Aorta (tissue), 5 donors: Measurements from ENCODE around the gene NUP133. TPM values are rescaled to one million over a fixed set of nuclear protein-coding genes. Genes with fewer than 3 reads are reported as not detected.

Experiments
- ATAC-seq: fragments of 200-7000 bp; cut with Tn5 transposase; one replicate; pipeline ENCODE4 v1.9.1; 2022; ENCODE audit warnings: moderate library complexity; ENCODE audit not compliant: low FRiP score
- DNase-seq, 2 donors: peaks; one replicate each; pipeline ENCODE4 v3.0.0-alpha.2; 2020
- H3K27ac ChIP-seq, 2 donors: one replicate each; pipeline ENCODE4 v1.5.1; 2013; ENCODE audit warnings: low read length in 2 of 2, mild to moderate bottlenecking in 2 of 2, moderate library complexity in 2 of 2, control low read depth in 1 of 2, inconsistent platforms in 1 of 2, low read depth in 1 of 2
- H3K27me3 ChIP-seq, 2 donors: one replicate each; pipeline ENCODE4 v1.6.1; 2013; ENCODE audit warnings: control low read depth in 1 of 2, low read length in 1 of 2, mild to moderate bottlenecking in 1 of 2, moderate library complexity in 1 of 2; ENCODE audit not compliant: insufficient read depth in 2 of 2, control insufficient read depth in 1 of 2
- H3K36me3 ChIP-seq, 2 donors: one replicate each; pipeline ENCODE4 v1.6.1; 2013; ENCODE audit warnings: control low read depth in 1 of 2, low read length in 1 of 2, mild to moderate bottlenecking in 1 of 2; ENCODE audit not compliant: insufficient read depth in 2 of 2, control insufficient read depth in 1 of 2
- H3K4me1 ChIP-seq, 2 donors: one replicate each; pipeline ENCODE4 v1.6.1; 2013; ENCODE audit warnings: low read length in 2 of 2, control low read depth in 1 of 2, mild to moderate bottlenecking in 1 of 2, moderate library complexity in 1 of 2; ENCODE audit not compliant: insufficient read depth in 2 of 2, control insufficient read depth in 1 of 2
- H3K4me3 ChIP-seq, 2 donors: one replicate each; pipeline ENCODE4 v1.5.1; 2013; ENCODE audit warnings: low read length in 2 of 2, control low read depth in 1 of 2, mild to moderate bottlenecking in 1 of 2
- H3K9me3 ChIP-seq: one replicate; pipeline ENCODE4 v1.6.1; 2013; ENCODE audit warnings: mild to moderate bottlenecking, low read length; ENCODE audit not compliant: control insufficient read depth
- WGBS, 2 donors: extraction: QIAGEN DNeasy Blood & Tissue Kit; methylation state at CpG; one replicate each; pipeline ENCODE4 v1.1.7; 2013; 5-methylcytosine and 5-hydroxymethylcytosine counted together
- intact Hi-C, 2 donors: fragments of 100-400 bp; cut with DNase I; formaldehyde crosslinking; loops; one replicate each; pipeline versions ENCODE4 v1.14.2 to v1.15.0; 2022
- polyA plus RNA-seq, 2 donors: library from polyadenylated mRNA; stranded (reverse); fragments of 200-250 nt; gene quantifications; one replicate each; pipeline ENCODE4 v1.2.3, GENCODE V29; 2013
- total RNA-seq, 2 donors: library from RNA; stranded (reverse); fragmentation: NEBNext Ultra II Directional; extraction: Animal tissue kit (Norgen Biotek cat#: 25700); gene quantifications; one replicate each; pipeline ENCODE4 v1.2.1, GENCODE V29; 2021
- donor health status: healthy with polysubstance abuse.
- donor health status: Bipolar disorder and iron deficiency.
- donor health status: DM: no; HTN: no; CAD: no.
- donor health status: DM: no; HTN: no; CAD: no.
- donor health status: DM: yes; HTN: yes; CAD: no.

Gene NUP133
- total and polyA plus RNA-seq, 4 donors: 5.1 to 37.3 (median 24.0) TPM

DNA sequence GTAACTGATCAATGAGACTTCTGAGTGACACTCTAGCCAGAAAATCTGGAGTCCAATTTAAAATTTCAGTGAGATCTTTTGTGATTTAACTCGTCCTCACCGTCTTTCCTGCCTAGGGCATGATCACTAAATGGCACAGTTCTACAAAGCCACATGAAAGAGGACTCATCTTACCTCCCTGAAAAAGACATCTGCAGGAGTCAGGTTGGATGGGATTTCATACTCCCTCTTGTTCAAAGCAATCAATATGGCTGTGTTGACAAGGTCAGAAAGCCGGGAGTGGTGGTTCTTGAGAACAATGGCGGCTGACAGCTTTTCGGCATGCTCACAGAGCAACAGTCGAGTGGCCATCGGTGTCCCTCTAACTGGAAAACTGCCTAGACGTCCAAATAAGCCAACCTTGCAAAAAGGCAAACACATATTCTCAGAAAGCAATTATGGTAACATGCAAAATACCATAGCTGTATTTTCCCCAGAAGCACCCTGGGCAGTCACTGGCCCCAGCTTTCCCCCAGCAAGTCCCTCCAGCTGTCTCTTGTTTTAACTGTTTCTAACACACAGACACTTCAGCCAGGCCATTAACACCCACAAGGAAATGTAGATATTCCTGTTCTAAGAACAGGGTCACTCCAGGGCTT is 37.6 kb downstream of the NUP133 start:
- H3K27me3 ChIP-seq: no peaks in the 10 kb centered on the region
- no peaks in the 10 kb centered on the region for H3K4me1 ChIP-seq
- DNase-seq: no peak
- H3K27ac ChIP-seq: no peak overlapping the region
- WGBS, 2 donors: 88% methylated on average over 8 of the region's 8 CpGs
- H3K36me3 ChIP-seq: peaks cover 7 to 24% of the 10 kb centered on the region in 2 donors
- no peak overlapping the region for H3K4me3 ChIP-seq
- intact Hi-C loops: no loop called here
- ATAC-seq: no peak
- H3K9me3 ChIP-seq: no peaks in the 10 kb centered on the region

GRCh38 chr1:229466887-229467286 is 41.3 kb downstream of the NUP133 start:
- H3K27ac ChIP-seq: no peak overlapping the region
- WGBS, 2 donors: 88 to 89% methylated on average over 1 of the region's 1 CpG
- H3K36me3 ChIP-seq: peaks cover 6 to 17% of the 10 kb centered on the region in 2 donors
- H3K4me1 ChIP-seq: no peaks in the 10 kb centered on the region
- H3K4me3 ChIP-seq: no peak overlapping the region
- no peak for ATAC-seq
- H3K9me3 ChIP-seq: no peaks in the 10 kb centered on the region
- DNase-seq: no peak
- H3K27me3 ChIP-seq: no peaks in the 10 kb centered on the region
- intact Hi-C loops: no loop called here

GRCh38 chr1:229464672-229465071 is 43.5 kb downstream of the NUP133 start:
- H3K36me3 ChIP-seq: peaks cover 6 to 9% of the 10 kb centered on the region in 2 donors
- no peaks in the 10 kb centered on the region for H3K4me1 ChIP-seq
- WGBS, 2 donors: 96 to 97% methylated on average over 8 of the region's 8 CpGs
- DNase-seq (no peak), ATAC-seq (no peak)
- no peak overlapping the region for H3K27ac ChIP-seq
- H3K27me3 ChIP-seq: no peaks in the 10 kb centered on the region
- intact Hi-C loops: no loop called here
- no peak overlapping the region for H3K4me3 ChIP-seq
- H3K9me3 ChIP-seq: no peaks in the 10 kb centered on the region

DNA sequence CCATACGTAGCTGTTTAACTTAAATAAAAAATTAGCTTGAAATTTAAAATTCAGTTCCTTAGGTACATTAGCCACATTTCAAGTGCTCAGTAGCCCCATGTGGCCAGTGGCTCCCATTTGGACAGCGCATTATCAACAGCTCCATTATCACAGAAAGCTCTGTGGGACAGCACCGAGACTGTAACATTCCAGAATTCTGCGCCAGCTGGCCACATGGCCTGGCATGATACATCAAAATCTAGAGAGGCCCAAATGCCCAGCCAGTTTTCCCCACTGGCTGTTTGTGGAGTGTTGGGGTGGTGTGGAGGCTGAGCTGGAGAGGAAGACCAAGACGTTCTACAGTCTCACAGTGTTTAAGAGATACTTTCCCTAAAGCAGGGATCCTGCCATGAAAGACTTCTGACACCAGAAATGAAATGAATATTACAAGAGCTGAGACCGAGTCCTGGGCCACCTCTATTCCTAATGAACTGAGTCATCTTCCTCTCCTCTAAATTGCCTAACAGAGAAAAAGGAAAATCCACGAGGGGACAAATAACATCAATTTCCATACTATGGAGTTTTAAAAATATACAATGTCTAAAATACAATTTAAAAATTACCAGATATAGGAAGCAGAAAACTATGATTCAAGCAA is 47.0 kb downstream of the NUP133 start:
- ATAC-seq: no peak
- 63 to 65% methylated on average over 7 of the region's 7 CpGs for WGBS, 2 donors
- no peaks in the 10 kb centered on the region for H3K27me3 ChIP-seq
- no peak overlapping the region for H3K4me3 ChIP-seq
- peaks cover 5 to 6% of the 10 kb centered on the region in 2 donors for H3K36me3 ChIP-seq
- no peaks in the 10 kb centered on the region for H3K4me1 ChIP-seq
- no peak overlapping the region for H3K27ac ChIP-seq
- intact Hi-C loops: no loop called here
- no peak for DNase-seq
- no peaks in the 10 kb centered on the region for H3K9me3 ChIP-seq

GRCh38 chr1:229459815-229460214 is 48.3 kb downstream of the NUP133 start:
- DNase-seq: no peak
- no peaks in the 10 kb centered on the region for H3K9me3 ChIP-seq
- no peak for ATAC-seq
- intact Hi-C loops: no loop called here
- no peaks in the 10 kb centered on the region for H3K4me1 ChIP-seq
- H3K27ac ChIP-seq: no peak overlapping the region
- H3K4me3 ChIP-seq: no peak overlapping the region
- 97 to 99% methylated on average over 3 of the region's 3 CpGs for WGBS, 2 donors
- no peaks in the 10 kb centered on the region for H3K27me3 ChIP-seq
- H3K36me3 ChIP-seq: peaks cover 5 to 10% of the 10 kb centered on the region in 2 donors

DNA sequence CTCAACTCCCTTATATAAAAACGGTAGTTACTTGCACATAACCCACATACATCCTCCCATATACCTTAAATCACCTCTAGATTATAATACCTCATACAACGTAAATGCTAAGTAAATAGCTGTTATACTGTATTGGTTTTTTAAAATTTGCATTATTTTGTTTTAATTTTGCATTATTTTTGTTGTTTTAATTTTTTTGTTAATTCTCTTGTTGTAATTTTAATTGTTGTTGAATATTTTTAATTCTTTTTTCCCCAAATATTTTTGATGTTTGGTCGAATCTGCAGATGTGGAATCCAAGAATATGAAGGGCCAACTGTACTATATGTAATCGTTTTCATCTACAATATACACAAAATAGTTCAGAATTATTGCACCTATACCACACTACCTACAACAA is 50.7 kb downstream of the NUP133 start:
- WGBS, 2 donors: 85 to 89% methylated on average over 4 of the region's 4 CpGs
- H3K36me3 ChIP-seq: peaks cover 0 to 4% of the 10 kb centered on the region in 2 donors
- no peak for DNase-seq
- H3K9me3 ChIP-seq: no peaks in the 10 kb centered on the region
- H3K4me3 ChIP-seq: no peak overlapping the region
- intact Hi-C loops: no loop called here
- no peaks in the 10 kb centered on the region for H3K27me3 ChIP-seq
- H3K27ac ChIP-seq: no peak overlapping the region
- no peaks in the 10 kb centered on the region for H3K4me1 ChIP-seq
- ATAC-seq: no peak

- 78 to 81% methylated on average over 3 of the region's 3 CpGs for WGBS, 2 donors
- ATAC-seq: no peak
- Histone ChIP-seq H3K4me1 (no peaks in the 10 kb centered on the region), H3K27ac (no peak overlapping the region), H3K36me3 (peaks cover 0 to 4% of the 10 kb centered on the region in 2 donors), H3K27me3 (no peaks in the 10 kb centered on the region), H3K4me3 (no peak overlapping the region), H3K9me3 (no peaks in the 10 kb centered on the region)
- intact Hi-C loops: no loop called here
- DNase-seq: no peak
These were observed 52.1 kb downstream of the NUP133 start for GRCh38 chr1:229456016-229456415.

DNA sequence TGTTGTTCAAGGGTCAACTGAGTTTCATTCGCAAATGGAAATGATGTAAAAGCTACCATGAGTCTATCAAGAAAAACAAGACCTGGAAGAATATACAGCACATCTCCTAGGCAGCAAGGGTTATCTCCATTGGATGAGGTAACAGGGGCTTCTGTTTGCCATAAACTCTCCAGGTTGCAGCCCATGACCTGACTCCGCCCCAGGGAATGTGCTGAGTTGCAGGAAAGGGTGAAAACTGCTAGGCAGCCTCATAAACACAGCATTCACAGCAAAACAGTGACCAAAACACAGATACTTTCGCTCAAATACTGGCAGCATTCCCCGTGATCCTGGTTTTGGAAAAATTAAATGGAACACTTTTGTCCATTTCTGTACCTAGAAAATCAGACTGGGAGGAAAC is 54.1 kb downstream of the NUP133 start:
- peaks cover 0 to 4% of the 10 kb centered on the region in 2 donors for H3K36me3 ChIP-seq
- H3K4me1 ChIP-seq: no peaks in the 10 kb centered on the region
- ATAC-seq: no peak
- 85 to 86% methylated on average over 4 of the region's 4 CpGs for WGBS, 2 donors
- H3K4me3 ChIP-seq: no peak overlapping the region
- no peak overlapping the region for H3K27ac ChIP-seq
- no peak for DNase-seq
- H3K9me3 ChIP-seq: no peaks in the 10 kb centered on the region
- H3K27me3 ChIP-seq: no peaks in the 10 kb centered on the region
- intact Hi-C loops: loop anchor here in 1 of 2 donors (5.0 kb wide), 1 partner anchor 197 kb away; no protein-coding TSS in a partner anchor
